HEK293 (cell line): ENCODE measurements around the gene PRXL2B.

Experiments used
- CTCF ChIA-PET: fragments of 350-600 bp; formaldehyde crosslinking; extraction: SDS; loops from one replicate; lab custom pipeline; 2021; ENCODE audit warnings: antibody characterized with exemption; lab: Yijun Ruan, JAX
- POLR2A ChIA-PET: fragments of 300-600 bp; formaldehyde crosslinking; extraction: SDS; loops from one replicate; lab custom pipeline; 2020; ENCODE audit warnings: antibody characterized with exemption, inconsistent platforms; lab: Yijun Ruan, JAX
- H3K27ac ChIP-seq: fragments of 200-500 bp; sonication (Bioruptor generic); 2 replicates; pipeline ENCODE4 v1.5.1; 2014; ENCODE audit warnings: low read depth, low read length, control low read depth, inconsistent platforms; ENCODE audit errors: extremely low read depth
- H3K36me3 ChIP-seq, 2 experiments: fragments of 200-500 bp in 1 of 2; sonication (Bioruptor generic) in 1 of 2; 1 replicate in 1 of 2; 2 replicates in 1 of 2; pipeline ENCODE4 v1.5.1; 2014 to 2017; ENCODE audit warnings: inconsistent platforms in 2 of 2, low read length in 2 of 2; ENCODE audit not compliant: control insufficient read depth in 2 of 2, insufficient read depth in 1 of 2
- H3K4me1 ChIP-seq: fragments of 200-500 bp; sonication (Bioruptor generic); 2 replicates; pipeline ENCODE4 v1.5.1; 2014; ENCODE audit warnings: mild to moderate bottlenecking, low read length, inconsistent platforms; ENCODE audit not compliant: control insufficient read depth, insufficient read depth
- H3K4me3 ChIP-seq: 2 replicates; pipeline ENCODE4 v1.5.1; 2011; ENCODE audit warnings: low read depth, mild to moderate bottlenecking, control low read depth, low read length, moderate library complexity
- H3K9me3 ChIP-seq: fragments of 200-500 bp; sonication (Bioruptor generic); 2 replicates; pipeline ENCODE4 v1.5.1; 2014; ENCODE audit warnings: low read depth, low read length, inconsistent platforms; ENCODE audit not compliant: control insufficient read depth, insufficient read depth
- BCL11B ChIP-seq: fragments of 450-650 bp; formaldehyde crosslinking; IDR thresholded peaks from 2 replicates; pipeline ENCODE4 v1.5.1; 2016; ENCODE audit warnings: low read depth, missing biosample characterization, missing genetic modification characterization
- KLF1 ChIP-seq: fragments of 450-650 bp; formaldehyde crosslinking; IDR thresholded peaks from 2 replicates; pipeline ENCODE4 v1.5.1; 2016; ENCODE audit warnings: missing biosample characterization, missing genetic modification characterization
- KLF16 ChIP-seq: fragments of 450-650 bp; formaldehyde crosslinking; IDR thresholded peaks from 2 replicates; pipeline ENCODE4 v1.5.1; 2017; ENCODE audit warnings: missing biosample characterization, missing genetic modification characterization
- MEIS1 ChIP-seq: sonication (generic); formaldehyde crosslinking; IDR thresholded peaks from 2 replicates; pipeline ENCODE4 v1.8.1; 2022; ENCODE audit warnings: missing genetic modification reagents, mild to moderate bottlenecking, borderline replicate concordance
- PRDM10 ChIP-seq: fragments of 450-650 bp; formaldehyde crosslinking; IDR thresholded peaks from 2 replicates; pipeline ENCODE4 v1.5.1; 2016; ENCODE audit warnings: missing biosample characterization, missing genetic modification characterization
- SCRT1 ChIP-seq: fragments of 450-650 bp; formaldehyde crosslinking; IDR thresholded peaks from 2 replicates; pipeline ENCODE4 v1.5.1; 2016; ENCODE audit warnings: missing biosample characterization, missing genetic modification characterization, borderline replicate concordance
- SP2 ChIP-seq: fragments of 450-650 bp; formaldehyde crosslinking; IDR thresholded peaks from 2 replicates; pipeline ENCODE4 v1.5.1; 2016; ENCODE audit warnings: missing biosample characterization, missing genetic modification characterization
- SP3 ChIP-seq: fragments of 450-650 bp; formaldehyde crosslinking; IDR thresholded peaks from 2 replicates; pipeline ENCODE4 v1.5.1; 2016; ENCODE audit warnings: missing biosample characterization, missing genetic modification characterization
- ZBTB7A ChIP-seq: fragments of 450-650 bp; formaldehyde crosslinking; IDR thresholded peaks from 2 replicates; pipeline ENCODE4 v1.5.1; 2016; ENCODE audit warnings: low read depth, missing biosample characterization, missing genetic modification characterization
- ZEB2 ChIP-seq: fragments of 450-650 bp; formaldehyde crosslinking; IDR thresholded peaks from 2 replicates; pipeline ENCODE4 v1.5.1; 2016; ENCODE audit warnings: missing biosample characterization, missing genetic modification characterization
- ZNF112 ChIP-seq: fragments of 450-650 bp; formaldehyde crosslinking; IDR thresholded peaks from 2 replicates; pipeline ENCODE4 v1.5.0; 2017; ENCODE audit warnings: missing biosample characterization, missing genetic modification characterization
- ZNF140 ChIP-seq: fragments of 450-650 bp; formaldehyde crosslinking; IDR thresholded peaks from 2 replicates; pipeline ENCODE4 v1.5.1; 2016; ENCODE audit warnings: missing biosample characterization, missing genetic modification characterization
- ZNF155 ChIP-seq: fragments of 450-650 bp; formaldehyde crosslinking; IDR thresholded peaks from 2 replicates; pipeline ENCODE4 v1.5.1; 2016; ENCODE audit warnings: missing biosample characterization, missing genetic modification characterization
- ZNF175 ChIP-seq: fragments of 450-650 bp; formaldehyde crosslinking; IDR thresholded peaks from 2 replicates; pipeline ENCODE4 v1.5.1; 2016; ENCODE audit warnings: missing biosample characterization, missing genetic modification characterization
- ZNF521 ChIP-seq: fragments of 450-650 bp; formaldehyde crosslinking; IDR thresholded peaks from 2 replicates; pipeline ENCODE4 v1.5.1; 2017; ENCODE audit warnings: missing biosample characterization, mild to moderate bottlenecking, missing genetic modification characterization
- ZNF544 ChIP-seq: fragments of 450-650 bp; formaldehyde crosslinking; IDR thresholded peaks from 2 replicates; pipeline ENCODE4 v1.5.0; 2017; ENCODE audit warnings: missing biosample characterization, missing genetic modification characterization
- ZNF600 ChIP-seq: fragments of 450-650 bp; formaldehyde crosslinking; IDR thresholded peaks from 2 replicates; pipeline ENCODE4 v1.5.1; 2016; ENCODE audit warnings: missing biosample characterization, missing genetic modification characterization
- ZNF629 ChIP-seq: fragments of 450-650 bp; formaldehyde crosslinking; IDR thresholded peaks from 2 replicates; pipeline ENCODE4 v1.5.1; 2017; ENCODE audit warnings: missing biosample characterization, missing genetic modification characterization
- ZNF830 ChIP-seq: fragments of 450-650 bp; IDR thresholded peaks from 2 replicates; pipeline ENCODE4 v1.5.0; 2018; ENCODE audit warnings: missing biosample characterization, missing genetic modification characterization, low read depth, mild to moderate bottlenecking, moderate library complexity

PRXL2B gene

DNA sequence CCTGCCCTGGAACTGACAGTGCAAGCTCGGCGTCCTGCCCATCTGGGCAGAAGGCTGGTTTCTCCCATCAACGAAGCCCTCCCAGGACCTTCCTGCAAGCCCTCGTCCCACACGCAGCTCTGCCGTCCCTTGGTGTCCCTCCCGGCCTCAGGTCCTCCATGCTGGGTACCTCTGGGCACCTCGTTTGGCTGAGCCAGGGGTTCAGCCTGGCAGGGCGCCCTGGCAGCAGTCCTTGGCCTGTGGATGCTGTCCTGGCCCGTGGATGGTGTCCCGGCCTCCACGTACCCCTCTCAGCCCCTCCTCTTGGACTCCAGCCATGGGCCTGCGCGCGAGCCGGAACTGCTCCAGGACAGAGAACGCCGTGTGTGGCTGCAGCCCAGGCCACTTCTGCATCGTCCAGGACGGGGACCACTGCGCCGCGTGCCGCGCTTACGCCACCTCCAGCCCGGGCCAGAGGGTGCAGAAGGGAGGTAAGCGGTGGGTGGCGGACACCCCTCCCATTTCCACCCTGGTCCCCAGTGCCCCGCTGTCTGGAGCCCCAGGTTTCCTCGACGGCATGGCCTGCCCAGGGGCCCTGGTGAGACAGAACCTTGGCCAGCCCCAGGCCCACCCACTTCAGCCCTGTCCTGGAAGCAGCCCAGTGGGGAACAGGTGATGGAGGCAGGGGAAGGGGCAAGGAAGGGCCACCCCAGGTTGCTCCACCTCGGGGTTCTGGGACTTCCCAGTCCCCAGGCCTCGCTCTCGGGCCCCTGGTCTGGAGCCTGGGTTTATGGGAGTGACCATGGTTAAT, 26.9 kb upstream of the PRXL2B start:
- ChIA-PET CTCF (interaction anchor here (2.6 kb wide), 1 partner anchor 12 kb away, joined by 12 read pairs; no protein-coding TSS in a partner anchor), POLR2A (interaction anchor here (1.2 kb wide), 1 partner anchor 14 kb away, joined by 5 read pairs; no protein-coding TSS in a partner anchor)
- no peaks in the 10 kb centered on the region for H3K36me3 ChIP-seq
- no peak overlapping the region for H3K4me3 ChIP-seq
- no peak overlapping the region for H3K27ac ChIP-seq
- TF ChIP-seq ZNF112 = no peak
- no peak for TF ChIP-seq SP2
- no peak for TF ChIP-seq KLF16 (tag by site-specific recombination)
- TF ChIP-seq MEIS1 = no peak
- TF ChIP-seq ZNF629 = no peak
- TF ChIP-seq SCRT1 (tag by site-specific recombination) = no peak
- no peak for TF ChIP-seq ZNF155
- TF ChIP-seq ZNF140 (tag by site-specific recombination) = 0 out of 2 replicates have a peak, but pooled peaks have one; percentile 9
- TF ChIP-seq SP3 (tag by site-specific recombination) = no peak
- TF ChIP-seq ZBTB7A (tag by site-specific recombination) = no peak
- TF ChIP-seq ZEB2 = no peak
- peak; percentile 62; the same call in 1 of the 2 replicates for TF ChIP-seq ZNF600 (tag by site-specific recombination)
- no peak for TF ChIP-seq KLF1
- no peak for TF ChIP-seq ZNF544 (tag by site-specific recombination)
- no peak for TF ChIP-seq ZNF521 (tag by site-specific recombination)
- TF ChIP-seq ZNF175 (tag by site-specific recombination) = no peak
- H3K4me1 ChIP-seq = no peaks in the 10 kb centered on the region
- no peaks in the 10 kb centered on the region for H3K9me3 ChIP-seq

DNA sequence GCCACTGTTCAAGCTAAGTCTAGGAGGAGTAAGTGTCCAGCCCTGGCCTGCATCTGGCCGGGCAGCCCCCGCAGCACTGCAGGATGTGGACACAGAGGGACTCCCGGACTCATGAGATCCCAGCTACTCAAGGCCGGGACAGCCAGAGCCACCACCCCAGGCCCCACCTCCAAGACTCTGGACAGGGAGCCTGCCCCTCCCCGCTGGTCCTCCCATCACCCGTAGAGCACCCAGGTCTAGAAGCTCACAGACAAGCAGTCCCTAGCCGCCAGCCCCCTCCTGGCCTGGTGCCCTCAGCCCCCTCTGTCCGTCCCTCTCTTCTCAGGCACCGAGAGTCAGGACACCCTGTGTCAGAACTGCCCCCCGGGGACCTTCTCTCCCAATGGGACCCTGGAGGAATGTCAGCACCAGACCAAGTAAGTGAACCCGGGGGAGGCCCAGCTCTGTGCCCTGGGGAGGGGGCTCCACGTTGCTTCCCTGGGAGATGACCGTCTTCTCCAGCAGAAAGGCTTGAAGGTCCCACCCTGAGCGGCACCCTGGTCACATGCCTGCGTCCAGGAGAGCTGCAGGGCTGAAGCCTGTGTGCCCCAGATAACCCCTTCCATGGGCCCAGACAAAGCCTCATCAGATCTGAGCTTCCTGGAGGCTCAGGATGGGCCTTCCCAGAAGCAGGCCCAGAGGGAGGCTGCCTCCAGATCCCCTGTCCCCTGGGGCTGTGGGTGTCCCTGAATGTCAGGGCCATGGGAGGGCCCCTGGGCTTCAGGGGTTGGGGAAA, 26.1 kb upstream of the PRXL2B start:
- Histone ChIP-seq H3K4me1 (no peaks in the 10 kb centered on the region), H3K27ac (no peak overlapping the region), H3K9me3 (no peaks in the 10 kb centered on the region), H3K4me3 (no peak overlapping the region), H3K36me3 (no peaks in the 10 kb centered on the region)
- ChIA-PET POLR2A (interaction anchor here (1.2 kb wide), 2 partner anchors 13 to 15 kb away, joined by 3 to 5 read pairs; no protein-coding TSS in a partner anchor), CTCF (interaction anchor here (0.7 to 2.6 kb wide), 2 partner anchors 13 to 864 kb away, joined by 5 to 12 read pairs; no protein-coding TSS in a partner anchor)
- peak; percentile 28; the same call in 1 of the 2 replicates for TF ChIP-seq PRDM10
- TF ChIP-seq BCL11B (tag by site-specific recombination) = no peak
- TF ChIP-seq ZNF830 (tag by site-specific recombination) = no peak
